ENCODE data around the gene DIRAS1.

DNA sequence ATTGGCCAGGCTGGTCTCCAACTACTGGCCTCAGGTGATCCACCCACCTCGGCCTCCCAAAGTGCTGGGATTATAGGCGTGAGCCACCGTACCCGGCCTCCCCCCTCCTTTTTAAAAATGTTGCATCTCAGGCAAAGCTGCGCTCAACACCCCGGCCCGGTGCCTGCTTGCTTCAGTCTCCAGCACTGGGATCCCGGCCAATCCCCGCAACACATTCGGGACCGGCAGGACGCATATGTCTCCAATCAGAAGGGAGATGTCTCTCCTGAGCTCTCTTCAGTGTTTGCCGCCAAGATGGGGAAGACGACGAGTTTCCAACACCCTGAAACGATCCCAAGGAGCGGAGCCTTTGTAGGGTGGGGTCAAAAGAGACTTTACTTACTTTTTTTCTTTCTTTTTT lies 34.8 kb downstream of the DIRAS1 start:
- TF ChIP-seq POLR2AphosphoS5 (IDR thresholded peaks at IDR 0.05; ENCODE audit: low read depth, low read length) (no peak), KDM1A (IDR thresholded peaks at IDR 0.05; ENCODE audit: borderline replicate concordance, low read length) (no peak), SP1 (IDR thresholded peaks at IDR 0.05; ENCODE audit: low read depth, low read length) (no peak), POLR2A (IDR thresholded peaks at IDR 0.05; ENCODE audit: control extremely low read depth in 1 of 2, low read depth in 2 of 2, low read length in 2 of 2) (no peak), TAF1 (IDR thresholded peaks at IDR 0.05; ENCODE audit: low read depth, low read length) (no peak), EP300 (IDR thresholded peaks at IDR 0.05; ENCODE audit: borderline replicate concordance in 1 of 2, low read depth in 2 of 2, low read length in 2 of 2) (no peak), CBX5 (IDR thresholded peaks at IDR 0.05; ENCODE audit: low read depth, low read length) (no peak), BRCA1 (IDR thresholded peaks at IDR 0.05; ENCODE audit: low read depth, low read length) (no peak), JUN (IDR thresholded peaks at IDR 0.05; ENCODE audit: low read depth, low read length) (no peak)
- TF ChIP-seq, protein P1, sequence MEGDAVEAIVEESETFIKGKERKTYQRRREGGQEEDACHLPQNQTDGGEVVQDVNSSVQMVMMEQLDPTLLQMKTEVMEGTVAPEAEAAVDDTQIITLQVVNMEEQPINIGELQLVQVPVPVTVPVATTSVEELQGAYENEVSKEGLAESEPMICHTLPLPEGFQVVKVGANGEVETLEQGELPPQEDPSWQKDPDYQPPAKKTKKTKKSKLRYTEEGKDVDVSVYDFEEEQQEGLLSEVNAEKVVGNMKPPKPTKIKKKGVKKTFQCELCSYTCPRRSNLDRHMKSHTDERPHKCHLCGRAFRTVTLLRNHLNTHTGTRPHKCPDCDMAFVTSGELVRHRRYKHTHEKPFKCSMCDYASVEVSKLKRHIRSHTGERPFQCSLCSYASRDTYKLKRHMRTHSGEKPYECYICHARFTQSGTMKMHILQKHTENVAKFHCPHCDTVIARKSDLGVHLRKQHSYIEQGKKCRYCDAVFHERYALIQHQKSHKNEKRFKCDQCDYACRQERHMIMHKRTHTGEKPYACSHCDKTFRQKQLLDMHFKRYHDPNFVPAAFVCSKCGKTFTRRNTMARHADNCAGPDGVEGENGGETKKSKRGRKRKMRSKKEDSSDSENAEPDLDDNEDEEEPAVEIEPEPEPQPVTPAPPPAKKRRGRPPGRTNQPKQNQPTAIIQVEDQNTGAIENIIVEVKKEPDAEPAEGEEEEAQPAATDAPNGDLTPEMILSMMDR (IDR thresholded peaks at IDR 0.05; ENCODE audit: control extremely low read depth in 1 of 3, insufficient read depth in 1 of 3, low read depth in 1 of 3, low read length in 3 of 3) = no peak

Data from H1 (cell line).